Thyroid gland (tissue), 4 donors: ENCODE data around the gene COX18.

Experiments
- POLR2A ChIP-seq, 2 donors: fragments of 450-650 bp; IDR thresholded peaks; one replicate each; pipeline ENCODE4 v1.6.1; 2017; ENCODE audit warnings: antibody characterized with exemption in 2 of 2, mild to moderate bottlenecking in 2 of 2, moderate library complexity in 1 of 2
- TF ChIP-seq, protein P1 (sequence below), 6 experiments: fragments of 200-600 bp in 3 of 6; fragments of 450-650 bp in 3 of 6; sonication (generic) in 3 of 6; IDR thresholded peaks; one replicate each; pipeline ENCODE4 v1.5.1; 2016 to 2019; ENCODE audit warnings: antibody characterized with exemption in 6 of 6, mild to moderate bottlenecking in 2 of 6, inconsistent platforms in 1 of 6, moderate library complexity in 1 of 6

DNA sequence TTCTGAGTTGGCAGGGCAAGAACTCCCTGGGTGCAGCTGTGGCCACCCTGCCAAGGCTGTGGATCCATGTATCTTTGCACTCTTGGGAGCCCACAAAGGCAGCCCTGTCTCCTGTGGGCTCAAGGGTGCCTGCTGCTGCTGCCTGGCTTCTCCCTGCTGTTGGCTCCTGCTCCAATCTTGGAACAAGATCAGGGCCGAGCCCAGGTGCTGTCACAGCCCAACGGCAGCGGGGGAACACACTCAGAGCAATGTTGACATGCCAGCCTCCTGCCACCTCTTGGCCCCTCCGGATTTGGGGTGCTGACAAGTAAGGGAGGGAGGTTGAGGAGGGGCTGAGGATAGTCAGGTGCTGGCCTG lies 57.9 kb downstream of the COX18 start:
- TF ChIP-seq, protein P1, sequence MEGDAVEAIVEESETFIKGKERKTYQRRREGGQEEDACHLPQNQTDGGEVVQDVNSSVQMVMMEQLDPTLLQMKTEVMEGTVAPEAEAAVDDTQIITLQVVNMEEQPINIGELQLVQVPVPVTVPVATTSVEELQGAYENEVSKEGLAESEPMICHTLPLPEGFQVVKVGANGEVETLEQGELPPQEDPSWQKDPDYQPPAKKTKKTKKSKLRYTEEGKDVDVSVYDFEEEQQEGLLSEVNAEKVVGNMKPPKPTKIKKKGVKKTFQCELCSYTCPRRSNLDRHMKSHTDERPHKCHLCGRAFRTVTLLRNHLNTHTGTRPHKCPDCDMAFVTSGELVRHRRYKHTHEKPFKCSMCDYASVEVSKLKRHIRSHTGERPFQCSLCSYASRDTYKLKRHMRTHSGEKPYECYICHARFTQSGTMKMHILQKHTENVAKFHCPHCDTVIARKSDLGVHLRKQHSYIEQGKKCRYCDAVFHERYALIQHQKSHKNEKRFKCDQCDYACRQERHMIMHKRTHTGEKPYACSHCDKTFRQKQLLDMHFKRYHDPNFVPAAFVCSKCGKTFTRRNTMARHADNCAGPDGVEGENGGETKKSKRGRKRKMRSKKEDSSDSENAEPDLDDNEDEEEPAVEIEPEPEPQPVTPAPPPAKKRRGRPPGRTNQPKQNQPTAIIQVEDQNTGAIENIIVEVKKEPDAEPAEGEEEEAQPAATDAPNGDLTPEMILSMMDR (IDR thresholded peaks at IDR 0.05), result no peak
- TF ChIP-seq POLR2A (IDR thresholded peaks at IDR 0.05), result no peak
